ENCODE measurements around the gene AQP4.

Gene AQP4

GRCh38 chr18:26863921-26864497 lies 1.5 kb downstream of the AQP4 start (continued):
- no peak for TF ChIP-seq ZNF133 (tag by site-specific recombination; IDR thresholded peaks at IDR 0.05)
- TF ChIP-seq KLF10 (tag by site-specific recombination; IDR thresholded peaks at IDR 0.05): no peak
- TF ChIP-seq KLF7 (tag by site-specific recombination; IDR thresholded peaks at IDR 0.05; ENCODE audit: borderline replicate concordance): no peak
- no peak for TF ChIP-seq ZNF37A (tag by site-specific recombination; IDR thresholded peaks at IDR 0.05)
- TF ChIP-seq ZIC2 (tag by site-specific recombination; IDR thresholded peaks at IDR 0.05): no peak
- no peak for TF ChIP-seq KLF16 (tag by site-specific recombination; IDR thresholded peaks at IDR 0.05)
- no peak for TF ChIP-seq ZNF214 (tag by site-specific recombination; IDR thresholded peaks at IDR 0.05; ENCODE audit: borderline replicate concordance)
- TF ChIP-seq ZNF473 (tag by site-specific recombination; IDR thresholded peaks at IDR 0.05): no peak
- TF ChIP-seq OVOL3 (tag by site-specific recombination; IDR thresholded peaks at IDR 0.05): no peak
- no peak for TF ChIP-seq SCRT2 (tag by site-specific recombination; IDR thresholded peaks at IDR 0.05)
- no peak for TF ChIP-seq TSHZ1 (tag by site-specific recombination; IDR thresholded peaks at IDR 0.05; ENCODE audit: borderline replicate concordance)
- no peak for TF ChIP-seq ZNF146 (tag by site-specific recombination; IDR thresholded peaks at IDR 0.05)
- TF ChIP-seq BCL11B (tag by site-specific recombination; IDR thresholded peaks at IDR 0.05; ENCODE audit: low read depth): no peak
- no peak for TF ChIP-seq ZNF19 (tag by site-specific recombination; IDR thresholded peaks at IDR 0.05; ENCODE audit: low read depth)
- no peak for TF ChIP-seq REPIN1 (tag by site-specific recombination; IDR thresholded peaks at IDR 0.05; ENCODE audit: low read depth)
- no peak for TF ChIP-seq ZNF514 (tag by site-specific recombination; IDR thresholded peaks at IDR 0.05)
- TF ChIP-seq GLIS1 (tag by site-specific recombination; IDR thresholded peaks at IDR 0.05): peak; percentile 36
- TF ChIP-seq GLI4 (tag by site-specific recombination; IDR thresholded peaks at IDR 0.05): no peak
- peak; percentile 70 for TF ChIP-seq ZBTB20 (tag by site-specific recombination; IDR thresholded peaks at IDR 0.05)

DNA sequence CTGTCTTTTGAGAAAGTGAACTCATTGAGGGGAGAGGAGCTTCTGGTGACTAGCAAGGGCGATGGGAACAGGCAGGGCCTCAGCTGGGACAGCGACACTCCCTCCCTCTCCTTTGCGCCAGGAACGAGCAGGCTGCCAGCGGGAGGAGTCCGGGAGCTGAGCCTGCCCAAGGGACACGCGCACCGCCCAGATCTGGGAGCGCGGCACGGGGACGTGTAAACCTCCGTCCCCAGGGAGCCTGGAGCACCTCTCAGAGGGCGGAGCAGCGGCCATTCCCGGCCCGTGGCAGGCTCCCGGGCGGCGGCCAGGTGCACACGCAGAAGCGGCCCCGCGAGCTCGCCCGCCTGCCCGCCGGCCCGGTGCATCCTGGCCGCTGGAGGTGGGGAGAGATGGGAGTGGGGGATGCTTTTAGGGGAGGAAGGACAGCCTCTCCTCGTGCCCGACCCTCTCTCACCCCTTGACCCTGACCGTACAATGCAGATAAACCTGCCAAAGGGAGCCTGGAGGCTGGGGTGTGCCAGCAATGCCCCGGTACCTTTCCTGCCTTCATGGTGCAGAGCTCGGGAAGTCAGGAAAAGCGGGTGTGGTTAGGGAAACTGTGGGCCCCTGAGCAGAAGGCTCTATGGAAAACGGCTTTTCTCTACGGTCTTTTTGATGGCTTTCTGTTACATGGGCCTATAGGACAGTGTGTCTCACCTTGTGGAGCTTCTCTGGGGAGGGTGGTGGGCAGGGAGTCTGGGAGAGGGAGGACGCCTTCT lies 2.2 kb downstream of the AQP4 start:
- Histone ChIP-seq H3K27ac (ENCODE audit: extremely low read depth, low read depth, low read length) (no peak overlapping the region; the same call in 1 of the 2 replicates), H3K4me3 (ENCODE audit: low read depth, low read length) (peak overlapping the region; percentile 32), H3K4me1 (ENCODE audit: control insufficient read depth, insufficient read depth, low read length) (no peaks in the 10 kb centered on the region), H3K36me3 (ENCODE audit: control insufficient read depth in 2 of 2, insufficient read depth in 1 of 2, low read length in 2 of 2) (no peaks in the 10 kb centered on the region), H3K9me3 (ENCODE audit: control insufficient read depth, insufficient read depth, low read depth, low read length) (no peaks in the 10 kb centered on the region)
- ChIA-PET CTCF (interaction anchor here (0.6 kb wide), 1 partner anchor 136 kb away, joined by 4 read pairs; no protein-coding TSS in a partner anchor), POLR2A (interaction anchor here (0.7 kb wide), 1 partner anchor 626 kb away, joined by 4 read pairs; no protein-coding TSS in a partner anchor)
- 0 out of 2 replicates have a peak, but pooled peaks have one; percentile 7 for TF ChIP-seq KLF7 (tag by site-specific recombination; IDR thresholded peaks at IDR 0.05; ENCODE audit: borderline replicate concordance)
- TF ChIP-seq, protein P1, sequence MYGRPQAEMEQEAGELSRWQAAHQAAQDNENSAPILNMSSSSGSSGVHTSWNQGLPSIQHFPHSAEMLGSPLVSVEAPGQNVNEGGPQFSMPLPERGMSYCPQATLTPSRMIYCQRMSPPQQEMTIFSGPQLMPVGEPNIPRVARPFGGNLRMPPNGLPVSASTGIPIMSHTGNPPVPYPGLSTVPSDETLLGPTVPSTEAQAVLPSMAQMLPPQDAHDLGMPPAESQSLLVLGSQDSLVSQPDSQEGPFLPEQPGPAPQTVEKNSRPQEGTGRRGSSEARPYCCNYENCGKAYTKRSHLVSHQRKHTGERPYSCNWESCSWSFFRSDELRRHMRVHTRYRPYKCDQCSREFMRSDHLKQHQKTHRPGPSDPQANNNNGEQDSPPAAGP (tag by site-specific recombination; IDR thresholded peaks at IDR 0.05): 0 out of 2 replicates have a peak, but pooled peaks have one; percentile 37
- TF ChIP-seq ZNF302 (tag by site-specific recombination; IDR thresholded peaks at IDR 0.05; ENCODE audit: low read depth): no peak
- TF ChIP-seq MZF1 (tag by site-specific recombination; IDR thresholded peaks at IDR 0.05; ENCODE audit: borderline replicate concordance): no peak
- peak; percentile 32; the same call in 1 of the 2 replicates for TF ChIP-seq CTCF (tag by site-specific recombination; IDR thresholded peaks at IDR 0.05)
- TF ChIP-seq PRDM10 (tag by site-specific recombination; IDR thresholded peaks at IDR 0.05): 0 out of 2 replicates have a peak, but pooled peaks have one; percentile 21
- 0 out of 2 replicates have a peak, but pooled peaks have one; percentile 51 for TF ChIP-seq ZNF600 (tag by site-specific recombination; IDR thresholded peaks at IDR 0.05)
- TF ChIP-seq ZNF341 (tag by site-specific recombination; IDR thresholded peaks at IDR 0.05; ENCODE audit: low read depth): peak; percentile 83
- TF ChIP-seq ZNF335 (tag by site-specific recombination; conservative IDR thresholded peaks at IDR 0.05): peak; percentile 37; the same call in 1 of the 2 replicates
